ENCODE results near the gene COPZ2. TPM values are rescaled to one million over a fixed set of nuclear protein-coding genes. Genes with fewer than 3 reads are reported as not detected.

Gene COPZ2
- total RNA-seq, 4 donors from 2014 or later = 58.1 to 73.9 (median 64.1) TPM

DNA sequence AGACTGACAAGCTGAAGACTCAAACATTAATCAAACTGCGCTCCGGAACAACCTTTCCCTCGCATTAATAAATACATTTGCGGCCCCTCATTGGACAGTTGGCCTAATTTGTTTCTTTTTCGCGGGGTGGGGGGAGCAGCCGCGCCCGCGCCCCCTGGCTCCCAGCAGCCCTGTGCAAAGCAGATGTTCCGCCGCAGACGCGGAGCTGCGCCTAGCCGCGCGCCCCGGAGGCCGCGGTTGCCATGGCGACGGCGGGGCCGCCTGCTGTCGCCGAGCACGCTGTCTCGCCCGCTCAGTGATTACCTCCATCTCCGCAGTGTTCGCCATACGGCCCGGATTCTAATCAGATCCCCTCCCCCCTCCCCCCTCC lies 25.5 kb downstream of the COPZ2 start:
- under 1% methylated on average over 10 of the region's 34 CpGs for WGBS
- H3K4me1 ChIP-seq = peaks cover 10 to 20% (median 14%) of the 10 kb centered on the region in 4 donors
- DNase-seq (ENCODE audit: extremely low spot score) = no peak
- no peak overlapping the region for H3K27ac ChIP-seq (replicated peaks in 1 of 4)
- H3K27me3 ChIP-seq = peaks cover 0 to 76% (median 23%) of the 10 kb centered on the region in 4 donors
- intact Hi-C loops (cut with DNase I) = loop anchor here (10.0 kb wide), 1 partner anchor 167 kb away; the partner anchor contains the start of gene SCRN2
- TF ChIP-seq EP300 (IDR thresholded peaks at IDR 0.05) = no peak
- no peak for TF ChIP-seq POLR2A (IDR thresholded peaks at IDR 0.05; ENCODE audit: low read depth)
- TF ChIP-seq POLR2AphosphoS5 (IDR thresholded peaks at IDR 0.05) = no peak
- TF ChIP-seq, protein P1, sequence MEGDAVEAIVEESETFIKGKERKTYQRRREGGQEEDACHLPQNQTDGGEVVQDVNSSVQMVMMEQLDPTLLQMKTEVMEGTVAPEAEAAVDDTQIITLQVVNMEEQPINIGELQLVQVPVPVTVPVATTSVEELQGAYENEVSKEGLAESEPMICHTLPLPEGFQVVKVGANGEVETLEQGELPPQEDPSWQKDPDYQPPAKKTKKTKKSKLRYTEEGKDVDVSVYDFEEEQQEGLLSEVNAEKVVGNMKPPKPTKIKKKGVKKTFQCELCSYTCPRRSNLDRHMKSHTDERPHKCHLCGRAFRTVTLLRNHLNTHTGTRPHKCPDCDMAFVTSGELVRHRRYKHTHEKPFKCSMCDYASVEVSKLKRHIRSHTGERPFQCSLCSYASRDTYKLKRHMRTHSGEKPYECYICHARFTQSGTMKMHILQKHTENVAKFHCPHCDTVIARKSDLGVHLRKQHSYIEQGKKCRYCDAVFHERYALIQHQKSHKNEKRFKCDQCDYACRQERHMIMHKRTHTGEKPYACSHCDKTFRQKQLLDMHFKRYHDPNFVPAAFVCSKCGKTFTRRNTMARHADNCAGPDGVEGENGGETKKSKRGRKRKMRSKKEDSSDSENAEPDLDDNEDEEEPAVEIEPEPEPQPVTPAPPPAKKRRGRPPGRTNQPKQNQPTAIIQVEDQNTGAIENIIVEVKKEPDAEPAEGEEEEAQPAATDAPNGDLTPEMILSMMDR (IDR thresholded peaks at IDR 0.05) = no peak
- H3K4me3 ChIP-seq = peak overlapping the region; percentile 39 to 57 (median 43)
- no peaks in the 10 kb centered on the region for H3K36me3 ChIP-seq
- H3K9me3 ChIP-seq = no peaks in the 10 kb centered on the region

DNA sequence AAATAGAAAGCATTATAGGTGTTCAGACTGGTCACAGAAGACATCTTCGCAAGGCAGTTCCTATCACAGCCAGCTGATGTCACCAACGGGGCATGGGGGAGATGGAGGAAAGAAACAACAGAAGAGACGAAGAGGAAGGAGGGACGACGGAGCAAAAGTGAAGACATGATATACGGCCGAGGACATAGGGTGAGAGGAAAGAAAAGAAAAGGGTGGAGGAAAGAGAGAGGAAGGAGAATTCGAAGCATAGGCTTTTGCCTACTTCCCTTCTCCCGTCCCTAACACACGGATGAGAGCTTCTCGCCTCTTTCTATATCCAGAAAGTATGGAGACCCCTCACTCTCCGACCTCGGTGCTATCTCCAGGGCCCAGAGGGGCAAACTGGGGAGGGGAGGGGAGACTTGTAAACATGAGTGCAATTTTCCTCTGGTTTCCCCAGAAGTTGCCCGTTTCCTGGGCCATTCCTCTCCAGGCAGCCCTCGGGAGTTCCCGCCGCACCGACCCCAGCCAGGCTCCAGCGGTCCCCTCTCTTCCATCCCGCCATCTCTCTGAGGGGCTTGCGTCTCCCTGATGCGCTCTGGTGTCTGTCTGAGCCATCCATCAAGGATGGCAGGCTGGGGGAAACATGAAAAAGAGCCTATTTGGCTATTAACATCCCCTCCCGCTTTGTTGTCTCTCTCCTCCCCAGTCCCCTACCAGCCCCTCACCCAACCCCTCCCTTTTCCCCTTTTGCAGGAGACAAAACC lies 26.0 kb downstream of the COPZ2 start:
- Histone ChIP-seq H3K4me1 (peaks cover 10 to 17% (median 14%) of the 10 kb centered on the region in 4 donors), H3K4me3 (peak overlapping the region; percentile 39 to 57 (median 43)), H3K27me3 (peaks cover 0 to 79% (median 23%) of the 10 kb centered on the region in 4 donors), H3K27ac (replicated peaks in 1 of 4) (no peak overlapping the region), H3K36me3 (no peaks in the 10 kb centered on the region), H3K9me3 (no peaks in the 10 kb centered on the region)
- DNase-seq (ENCODE audit: extremely low spot score) = no peak
- TF ChIP-seq, protein P1 (IDR thresholded peaks at IDR 0.05) = peak in 2 of 3 experiments; percentile 16 to 47
- TF ChIP-seq POLR2AphosphoS5 (IDR thresholded peaks at IDR 0.05) = no peak
- 11% methylated on average over 23 of the region's 23 CpGs for WGBS
- intact Hi-C loops (cut with DNase I) = loop anchor here (10.0 kb wide), 1 partner anchor 167 kb away; the partner anchor contains the start of gene SCRN2

DNA sequence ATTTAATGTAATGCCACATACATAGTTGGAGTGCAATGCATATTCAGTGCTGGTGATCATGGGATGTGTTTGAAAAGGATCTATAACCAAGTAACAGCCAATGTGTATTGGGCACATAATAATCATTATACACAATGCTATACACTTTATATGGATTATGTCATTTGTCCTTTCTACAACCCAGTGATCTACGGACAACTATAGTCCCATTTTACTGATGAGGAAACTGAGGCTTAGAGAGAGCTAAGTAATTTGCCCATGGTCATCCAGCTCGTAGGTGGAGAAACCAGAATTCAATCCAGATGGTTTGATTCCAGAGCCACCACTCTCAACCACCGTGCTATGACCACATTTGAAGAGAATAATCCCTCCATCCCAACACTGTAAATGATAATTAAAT lies 27.4 kb downstream of the COPZ2 start:
- TF ChIP-seq POLR2A (IDR thresholded peaks at IDR 0.05; ENCODE audit: low read depth) (no peak), POLR2AphosphoS5 (IDR thresholded peaks at IDR 0.05) (no peak), EP300 (IDR thresholded peaks at IDR 0.05) (no peak)
- TF ChIP-seq, protein P1 (IDR thresholded peaks at IDR 0.05) = no peak
- WGBS = 89% methylated on average over 3 of the region's 3 CpGs
- no peak overlapping the region for H3K27ac ChIP-seq (replicated peaks in 1 of 4)
- H3K27me3 ChIP-seq = peaks cover 0 to 89% (median 23%) of the 10 kb centered on the region in 4 donors
- no peaks in the 10 kb centered on the region for H3K36me3 ChIP-seq
- intact Hi-C loops (cut with DNase I) = loop anchor here (10.0 kb wide), 1 partner anchor 165 kb away; the partner anchor contains the start of gene SCRN2
- H3K9me3 ChIP-seq = no peaks in the 10 kb centered on the region
- H3K4me1 ChIP-seq = peaks cover 10 to 17% (median 14%) of the 10 kb centered on the region in 4 donors
- no peak for DNase-seq (ENCODE audit: extremely low spot score)
- H3K4me3 ChIP-seq = no peak overlapping the region

DNA sequence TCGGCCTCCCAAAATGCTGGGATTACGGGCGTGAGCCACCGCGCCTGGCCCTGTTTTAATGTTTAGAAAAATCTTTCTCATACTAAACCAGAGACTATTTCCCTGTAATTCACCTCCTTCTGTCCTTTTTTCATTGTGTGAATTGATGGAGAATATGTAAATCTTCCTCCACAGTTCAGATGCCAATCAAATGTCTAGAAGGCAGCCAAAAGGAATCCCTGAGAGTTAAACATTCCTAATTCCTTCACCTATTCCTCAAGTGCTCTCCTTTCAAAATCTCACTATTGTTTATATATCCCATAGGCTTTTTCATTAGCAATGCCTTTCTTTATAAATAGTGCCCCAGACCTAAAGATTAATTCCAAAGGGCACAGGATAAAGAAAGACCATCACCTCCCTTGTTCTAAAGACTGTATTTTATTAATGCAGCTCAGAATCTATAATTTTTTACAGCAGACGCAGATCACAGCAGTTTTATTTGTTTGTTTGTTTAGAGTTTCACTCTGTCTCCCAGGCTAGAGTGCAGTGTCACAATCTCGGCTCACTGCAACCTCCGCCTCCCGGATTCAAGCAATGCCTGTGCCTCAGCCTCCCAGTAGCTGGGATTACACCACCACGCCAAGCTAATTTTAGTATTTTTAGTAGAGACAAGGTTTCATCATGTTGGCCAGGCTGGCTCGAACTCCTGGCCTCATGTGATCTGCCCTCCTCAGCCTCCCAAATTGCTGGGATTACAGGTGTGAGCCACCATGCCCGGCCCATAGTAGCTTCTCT lies 30.5 kb downstream of the COPZ2 start:
- Histone ChIP-seq H3K4me3 (no peak overlapping the region), H3K4me1 (peaks cover 12 to 25% (median 22%) of the 10 kb centered on the region in 4 donors), H3K9me3 (no peaks in the 10 kb centered on the region), H3K27me3 (peaks cover 0 to 62% (median 16%) of the 10 kb centered on the region in 4 donors), H3K27ac (replicated peaks in 1 of 4) (no peak overlapping the region), H3K36me3 (no peaks in the 10 kb centered on the region)
- TF ChIP-seq EP300 (IDR thresholded peaks at IDR 0.05) (no peak), POLR2A (IDR thresholded peaks at IDR 0.05; ENCODE audit: low read depth) (no peak), POLR2AphosphoS5 (IDR thresholded peaks at IDR 0.05) (no peak)
- TF ChIP-seq, protein P1 (IDR thresholded peaks at IDR 0.05) = no peak
- no peak for DNase-seq (ENCODE audit: extremely low spot score)
- 90% methylated on average over 12 of the region's 12 CpGs for WGBS
- intact Hi-C loops (cut with DNase I) = no loop called here
